HepG2 (cell line): ENCODE results near the gene SHC1. TPM values are rescaled to one million over a fixed set of nuclear protein-coding genes. Genes with fewer than 3 reads are reported as not detected.

Experiments used
- FOXA1 ChIP-seq, 2 experiments: fragments of 450-650 bp in 1 of 2; sonication (generic) in 1 of 2; formaldehyde crosslinking in 1 of 2; IDR thresholded peaks; 2 replicates each; pipeline versions ENCODE4 v1.4.0 to v1.6.1; 2016 to 2020; ENCODE audit warnings: missing genetic modification reagents in 1 of 2
- HNF1A ChIP-seq, 2 experiments: sonication (generic) in 1 of 2; formaldehyde crosslinking in 1 of 2; IDR thresholded peaks; 2 replicates each; pipeline versions ENCODE4 v1.4.0 to v1.6.1; 2016 to 2020; ENCODE audit warnings: borderline replicate concordance in 1 of 2, low read depth in 1 of 2, mild to moderate bottlenecking in 1 of 2, missing genetic modification reagents in 1 of 2
- KDM5A ChIP-seq: fragments of 200-600 bp; sonication (generic); IDR thresholded peaks from 2 replicates; pipeline ENCODE4 v1.7.0; 2018; ENCODE audit warnings: antibody characterized with exemption, mild to moderate bottlenecking, low read length, borderline replicate concordance
- KLF6 ChIP-seq: IDR thresholded peaks from 2 replicates; pipeline ENCODE4 v1.8.0; 2016; ENCODE audit warnings: missing biosample characterization, missing genetic modification reagents
- MTA3 ChIP-seq: sonication (generic); formaldehyde crosslinking; IDR thresholded peaks from 2 replicates; pipeline ENCODE4 v1.4.0; 2020; ENCODE audit warnings: missing genetic modification reagents
- PHF21A ChIP-seq: sonication (generic); formaldehyde crosslinking; IDR thresholded peaks from 2 replicates; pipeline ENCODE4 v1.5.0; 2020; ENCODE audit warnings: mild to moderate bottlenecking, missing genetic modification reagents
- PITX1 ChIP-seq: sonication (generic); formaldehyde crosslinking; IDR thresholded peaks from 2 replicates; pipeline ENCODE4 v1.5.1; 2020; ENCODE audit warnings: mild to moderate bottlenecking, missing genetic modification reagents
- TARDBP ChIP-seq: sonication (generic); formaldehyde crosslinking; IDR thresholded peaks from 2 replicates; pipeline ENCODE4 v1.8.0; 2022; ENCODE audit warnings: mild to moderate bottlenecking, missing genetic modification reagents
- ZC3H4 ChIP-seq: sonication (generic); formaldehyde crosslinking; IDR thresholded peaks from 2 replicates; pipeline ENCODE4 v1.4.0; 2020; ENCODE audit warnings: missing genetic modification reagents, borderline replicate concordance
- ZNF263 ChIP-seq: sonication (generic); formaldehyde crosslinking; IDR thresholded peaks from 2 replicates; pipeline ENCODE4 v1.4.0; 2020; ENCODE audit warnings: missing genetic modification reagents
- ZNF280B ChIP-seq: sonication (generic); formaldehyde crosslinking; IDR thresholded peaks from 2 replicates; pipeline ENCODE4 v1.5.0; 2020; ENCODE audit warnings: missing genetic modification reagents, mild to moderate bottlenecking, borderline replicate concordance
- ZNF326 ChIP-seq: sonication (generic); formaldehyde crosslinking; IDR thresholded peaks from 2 replicates; pipeline ENCODE4 v1.4.0; 2020; ENCODE audit warnings: missing genetic modification reagents, borderline replicate concordance
- ZNF432 ChIP-seq: sonication (generic); formaldehyde crosslinking; IDR thresholded peaks from 2 replicates; pipeline ENCODE4 v1.5.0; 2020; ENCODE audit warnings: missing genetic modification reagents, mild to moderate bottlenecking, borderline replicate concordance
- ZNF556 ChIP-seq: sonication (generic); formaldehyde crosslinking; IDR thresholded peaks from 2 replicates; pipeline ENCODE4 v1.4.0; 2020; ENCODE audit warnings: mild to moderate bottlenecking, missing genetic modification reagents, borderline replicate concordance
- ZNF770 ChIP-seq: sonication (generic); formaldehyde crosslinking; IDR thresholded peaks from 2 replicates; pipeline ENCODE4 v1.5.0; 2020; ENCODE audit warnings: mild to moderate bottlenecking, missing genetic modification reagents
- ZSCAN22 ChIP-seq: sonication (generic); formaldehyde crosslinking; IDR thresholded peaks from 2 replicates; pipeline ENCODE4 v1.4.0; 2020; ENCODE audit warnings: mild to moderate bottlenecking, missing genetic modification reagents
- polyA plus RNA-seq, 8 experiments: library from polyadenylated mRNA; depleted of rRNA in 3 of 8; stranded (reverse) in 7 of 8; unstranded in 1 of 8; fragments of >200 nt; fragmentation: Illumina TruSeq in 4 of 8; extraction: Trizol in 4 of 8; gene quantifications; 2 replicates each; pipeline versions ENCODE4 v1.2.1 to v1.2.3, GENCODE V29; 2011 to 2016; ENCODE audit warnings: low read depth in 4 of 8, missing spikeins in 1 of 8, mixed read lengths in 1 of 8; ENCODE audit not compliant: insufficient read depth in 1 of 8
- total RNA-seq, 5 experiments: library from RNA; depleted of rRNA; stranded (reverse); fragments of >200 nt; fragmentation: Illumina TruSeq; extraction: Trizol; gene quantifications; 2 replicates each; pipeline ENCODE4 v1.2.3, GENCODE V29; 2016; ENCODE audit warnings: low read depth in 1 of 5
- TF ChIP-seq, protein P1 (sequence below): sonication (generic); formaldehyde crosslinking; IDR thresholded peaks from 2 replicates; pipeline ENCODE4 v1.4.0; 2020; ENCODE audit warnings: mild to moderate bottlenecking, missing genetic modification reagents

Gene SHC1
- total and polyA plus RNA-seq, 2 of the 13 experiments (the other 11 are each of a cell fraction or from before 2014, with no cell fraction given), result 52.0 to 137 TPM

- TF ChIP-seq HNF1A (IDR thresholded peaks at IDR 0.05; ENCODE audit: low read depth), result no peak
- no peak for TF ChIP-seq HNF1A (CRISPR knock-in tag; IDR thresholded peaks at IDR 0.05; ENCODE audit: borderline replicate concordance)
- TF ChIP-seq ZNF556 (CRISPR knock-in tag), result no peak
- TF ChIP-seq, protein P1, sequence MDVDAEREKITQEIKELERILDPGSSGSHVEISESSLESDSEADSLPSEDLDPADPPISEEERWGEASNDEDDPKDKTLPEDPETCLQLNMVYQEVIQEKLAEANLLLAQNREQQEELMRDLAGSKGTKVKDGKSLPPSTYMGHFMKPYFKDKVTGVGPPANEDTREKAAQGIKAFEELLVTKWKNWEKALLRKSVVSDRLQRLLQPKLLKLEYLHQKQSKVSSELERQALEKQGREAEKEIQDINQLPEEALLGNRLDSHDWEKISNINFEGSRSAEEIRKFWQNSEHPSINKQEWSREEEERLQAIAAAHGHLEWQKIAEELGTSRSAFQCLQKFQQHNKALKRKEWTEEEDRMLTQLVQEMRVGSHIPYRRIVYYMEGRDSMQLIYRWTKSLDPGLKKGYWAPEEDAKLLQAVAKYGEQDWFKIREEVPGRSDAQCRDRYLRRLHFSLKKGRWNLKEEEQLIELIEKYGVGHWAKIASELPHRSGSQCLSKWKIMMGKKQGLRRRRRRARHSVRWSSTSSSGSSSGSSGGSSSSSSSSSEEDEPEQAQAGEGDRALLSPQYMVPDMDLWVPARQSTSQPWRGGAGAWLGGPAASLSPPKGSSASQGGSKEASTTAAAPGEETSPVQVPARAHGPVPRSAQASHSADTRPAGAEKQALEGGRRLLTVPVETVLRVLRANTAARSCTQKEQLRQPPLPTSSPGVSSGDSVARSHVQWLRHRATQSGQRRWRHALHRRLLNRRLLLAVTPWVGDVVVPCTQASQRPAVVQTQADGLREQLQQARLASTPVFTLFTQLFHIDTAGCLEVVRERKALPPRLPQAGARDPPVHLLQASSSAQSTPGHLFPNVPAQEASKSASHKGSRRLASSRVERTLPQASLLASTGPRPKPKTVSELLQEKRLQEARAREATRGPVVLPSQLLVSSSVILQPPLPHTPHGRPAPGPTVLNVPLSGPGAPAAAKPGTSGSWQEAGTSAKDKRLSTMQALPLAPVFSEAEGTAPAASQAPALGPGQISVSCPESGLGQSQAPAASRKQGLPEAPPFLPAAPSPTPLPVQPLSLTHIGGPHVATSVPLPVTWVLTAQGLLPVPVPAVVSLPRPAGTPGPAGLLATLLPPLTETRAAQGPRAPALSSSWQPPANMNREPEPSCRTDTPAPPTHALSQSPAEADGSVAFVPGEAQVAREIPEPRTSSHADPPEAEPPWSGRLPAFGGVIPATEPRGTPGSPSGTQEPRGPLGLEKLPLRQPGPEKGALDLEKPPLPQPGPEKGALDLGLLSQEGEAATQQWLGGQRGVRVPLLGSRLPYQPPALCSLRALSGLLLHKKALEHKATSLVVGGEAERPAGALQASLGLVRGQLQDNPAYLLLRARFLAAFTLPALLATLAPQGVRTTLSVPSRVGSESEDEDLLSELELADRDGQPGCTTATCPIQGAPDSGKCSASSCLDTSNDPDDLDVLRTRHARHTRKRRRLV (CRISPR knock-in tag), result 0 out of 2 replicates have a peak, but pooled peaks have one; percentile 2
- peak; percentile 26; the same call in 1 of the 2 replicates for TF ChIP-seq ZNF263 (CRISPR knock-in tag)
- TF ChIP-seq ZSCAN22, result no peak
- TF ChIP-seq FOXA1 (IDR thresholded peaks at IDR 0.05), result no peak
- TF ChIP-seq FOXA1 (CRISPR knock-in tag; IDR thresholded peaks at IDR 0.05), result no peak
- TF ChIP-seq PHF21A (CRISPR knock-in tag), result no peak; the same call in 1 of the 2 replicates
- TF ChIP-seq PITX1, result no peak
- TF ChIP-seq ZNF770 (CRISPR knock-in tag), result no peak
- TF ChIP-seq KLF6 (CRISPR knock-in tag), result no peak
- TF ChIP-seq ZNF432 (CRISPR knock-in tag), result 0 out of 2 replicates have a peak, but pooled peaks have one; percentile 36
- TF ChIP-seq ZNF280B (CRISPR knock-in tag), result no peak
- no peak for TF ChIP-seq TARDBP (CRISPR knock-in tag)
- TF ChIP-seq MTA3, result no peak
- peak; percentile 67; the same call in 1 of the 2 replicates for TF ChIP-seq ZC3H4 (CRISPR knock-in tag)
- no peak for TF ChIP-seq ZNF326
- peak; percentile 75; the same call in 1 of the 2 replicates for TF ChIP-seq KDM5A
These were observed 30.8 kb upstream of the SHC1 start (continued) for GRCh38 chr1:155001425-155001674.
